ENCODE data around the gene DTX3L. TPM values are rescaled to one million over a fixed set of nuclear protein-coding genes. Genes with fewer than 3 reads are reported as not detected.
A peak's percentile ranks its signal among the peaks of the same experiment; 100 is the strongest.

Gene DTX3L
- total and polyA plus RNA-seq, 10 of the 15 experiments (the other 5 are each of a cell fraction or from before 2014, with no cell fraction given): 9.9 to 41.4 (median 21.7) TPM

GRCh38 chr3:122560680-122561079 lies 3.5 kb upstream of the DTX3L start (continued):
- TF ChIP-seq, protein P1, sequence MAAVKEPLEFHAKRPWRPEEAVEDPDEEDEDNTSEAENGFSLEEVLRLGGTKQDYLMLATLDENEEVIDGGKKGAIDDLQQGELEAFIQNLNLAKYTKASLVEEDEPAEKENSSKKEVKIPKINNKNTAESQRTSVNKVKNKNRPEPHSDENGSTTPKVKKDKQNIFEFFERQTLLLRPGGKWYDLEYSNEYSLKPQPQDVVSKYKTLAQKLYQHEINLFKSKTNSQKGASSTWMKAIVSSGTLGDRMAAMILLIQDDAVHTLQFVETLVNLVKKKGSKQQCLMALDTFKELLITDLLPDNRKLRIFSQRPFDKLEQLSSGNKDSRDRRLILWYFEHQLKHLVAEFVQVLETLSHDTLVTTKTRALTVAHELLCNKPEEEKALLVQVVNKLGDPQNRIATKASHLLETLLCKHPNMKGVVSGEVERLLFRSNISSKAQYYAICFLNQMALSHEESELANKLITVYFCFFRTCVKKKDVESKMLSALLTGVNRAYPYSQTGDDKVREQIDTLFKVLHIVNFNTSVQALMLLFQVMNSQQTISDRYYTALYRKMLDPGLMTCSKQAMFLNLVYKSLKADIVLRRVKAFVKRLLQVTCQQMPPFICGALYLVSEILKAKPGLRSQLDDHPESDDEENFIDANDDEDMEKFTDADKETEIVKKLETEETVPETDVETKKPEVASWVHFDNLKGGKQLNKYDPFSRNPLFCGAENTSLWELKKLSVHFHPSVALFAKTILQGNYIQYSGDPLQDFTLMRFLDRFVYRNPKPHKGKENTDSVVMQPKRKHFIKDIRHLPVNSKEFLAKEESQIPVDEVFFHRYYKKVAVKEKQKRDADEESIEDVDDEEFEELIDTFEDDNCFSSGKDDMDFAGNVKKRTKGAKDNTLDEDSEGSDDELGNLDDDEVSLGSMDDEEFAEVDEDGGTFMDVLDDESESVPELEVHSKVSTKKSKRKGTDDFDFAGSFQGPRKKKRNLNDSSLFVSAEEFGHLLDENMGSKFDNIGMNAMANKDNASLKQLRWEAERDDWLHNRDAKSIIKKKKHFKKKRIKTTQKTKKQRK (IDR thresholded peaks at IDR 0.05; ENCODE audit: low read depth, low read length): no peak
- TF ChIP-seq FOS (IDR thresholded peaks at IDR 0.05; ENCODE audit: borderline replicate concordance, extremely low read depth, insufficient read length) (no peak), STAT1 (conservative IDR thresholded peaks at IDR 0.05) (no peak), MEF2B (IDR thresholded peaks at IDR 0.05; ENCODE audit: partially characterized antibody, poor library complexity, severe bottlenecking) (no peak), ZNF24 (IDR thresholded peaks at IDR 0.05) (no peak), NRF1 (conservative IDR thresholded peaks at IDR 0.05; ENCODE audit: low read depth, low read length) (no peak), POLR2A (IDR thresholded peaks at IDR 0.05; ENCODE audit: low read depth, low read length) (no peak), ASH2L (IDR thresholded peaks at IDR 0.05; ENCODE audit: borderline replicate concordance, low read depth) (no peak), USF2 (IDR thresholded peaks at IDR 0.05; ENCODE audit: borderline replicate concordance, low read depth, low read length) (no peak), TCF7 (IDR thresholded peaks at IDR 0.05; ENCODE audit: borderline replicate concordance) (no peak), NR2F1 (conservative IDR thresholded peaks at IDR 0.05) (no peak), CBX3 (IDR thresholded peaks at IDR 0.05; ENCODE audit: borderline replicate concordance, low read depth) (no peak), IKZF2 (IDR thresholded peaks at IDR 0.05) (peak in 1 of 2 experiments; percentile 35; a peak in 1 of 4 replicates), MTA3 (IDR thresholded peaks at IDR 0.05; ENCODE audit: borderline replicate concordance, low read length) (no peak), TARDBP (IDR thresholded peaks at IDR 0.05; ENCODE audit: borderline replicate concordance) (no peak), NR2C2 (IDR thresholded peaks at IDR 0.05; ENCODE audit: borderline replicate concordance, control insufficient read depth, insufficient read length, low read depth) (no peak), PAX5 (IDR thresholded peaks at IDR 0.05; ENCODE audit: borderline replicate concordance, low read depth, low read length) (no peak), SREBF1 (IDR thresholded peaks at IDR 0.05; ENCODE audit: low read length) (no peak)
- TF ChIP-seq, protein P2, sequence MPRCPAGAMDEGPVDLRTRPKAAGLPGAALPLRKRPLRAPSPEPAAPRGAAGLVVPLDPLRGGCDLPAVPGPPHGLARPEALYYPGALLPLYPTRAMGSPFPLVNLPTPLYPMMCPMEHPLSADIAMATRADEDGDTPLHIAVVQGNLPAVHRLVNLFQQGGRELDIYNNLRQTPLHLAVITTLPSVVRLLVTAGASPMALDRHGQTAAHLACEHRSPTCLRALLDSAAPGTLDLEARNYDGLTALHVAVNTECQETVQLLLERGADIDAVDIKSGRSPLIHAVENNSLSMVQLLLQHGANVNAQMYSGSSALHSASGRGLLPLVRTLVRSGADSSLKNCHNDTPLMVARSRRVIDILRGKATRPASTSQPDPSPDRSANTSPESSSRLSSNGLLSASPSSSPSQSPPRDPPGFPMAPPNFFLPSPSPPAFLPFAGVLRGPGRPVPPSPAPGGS (IDR thresholded peaks at IDR 0.05; ENCODE audit: borderline replicate concordance, insufficient read depth, low read depth, low read length, poor library complexity, severe bottlenecking): no peak
- TF ChIP-seq, protein P3, sequence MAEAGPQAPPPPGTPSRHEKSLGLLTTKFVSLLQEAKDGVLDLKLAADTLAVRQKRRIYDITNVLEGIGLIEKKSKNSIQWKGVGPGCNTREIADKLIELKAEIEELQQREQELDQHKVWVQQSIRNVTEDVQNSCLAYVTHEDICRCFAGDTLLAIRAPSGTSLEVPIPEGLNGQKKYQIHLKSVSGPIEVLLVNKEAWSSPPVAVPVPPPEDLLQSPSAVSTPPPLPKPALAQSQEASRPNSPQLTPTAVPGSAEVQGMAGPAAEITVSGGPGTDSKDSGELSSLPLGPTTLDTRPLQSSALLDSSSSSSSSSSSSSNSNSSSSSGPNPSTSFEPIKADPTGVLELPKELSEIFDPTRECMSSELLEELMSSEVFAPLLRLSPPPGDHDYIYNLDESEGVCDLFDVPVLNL (IDR thresholded peaks at IDR 0.05; ENCODE audit: low read depth, low read length): no peak
- TF ChIP-seq, protein P4, sequence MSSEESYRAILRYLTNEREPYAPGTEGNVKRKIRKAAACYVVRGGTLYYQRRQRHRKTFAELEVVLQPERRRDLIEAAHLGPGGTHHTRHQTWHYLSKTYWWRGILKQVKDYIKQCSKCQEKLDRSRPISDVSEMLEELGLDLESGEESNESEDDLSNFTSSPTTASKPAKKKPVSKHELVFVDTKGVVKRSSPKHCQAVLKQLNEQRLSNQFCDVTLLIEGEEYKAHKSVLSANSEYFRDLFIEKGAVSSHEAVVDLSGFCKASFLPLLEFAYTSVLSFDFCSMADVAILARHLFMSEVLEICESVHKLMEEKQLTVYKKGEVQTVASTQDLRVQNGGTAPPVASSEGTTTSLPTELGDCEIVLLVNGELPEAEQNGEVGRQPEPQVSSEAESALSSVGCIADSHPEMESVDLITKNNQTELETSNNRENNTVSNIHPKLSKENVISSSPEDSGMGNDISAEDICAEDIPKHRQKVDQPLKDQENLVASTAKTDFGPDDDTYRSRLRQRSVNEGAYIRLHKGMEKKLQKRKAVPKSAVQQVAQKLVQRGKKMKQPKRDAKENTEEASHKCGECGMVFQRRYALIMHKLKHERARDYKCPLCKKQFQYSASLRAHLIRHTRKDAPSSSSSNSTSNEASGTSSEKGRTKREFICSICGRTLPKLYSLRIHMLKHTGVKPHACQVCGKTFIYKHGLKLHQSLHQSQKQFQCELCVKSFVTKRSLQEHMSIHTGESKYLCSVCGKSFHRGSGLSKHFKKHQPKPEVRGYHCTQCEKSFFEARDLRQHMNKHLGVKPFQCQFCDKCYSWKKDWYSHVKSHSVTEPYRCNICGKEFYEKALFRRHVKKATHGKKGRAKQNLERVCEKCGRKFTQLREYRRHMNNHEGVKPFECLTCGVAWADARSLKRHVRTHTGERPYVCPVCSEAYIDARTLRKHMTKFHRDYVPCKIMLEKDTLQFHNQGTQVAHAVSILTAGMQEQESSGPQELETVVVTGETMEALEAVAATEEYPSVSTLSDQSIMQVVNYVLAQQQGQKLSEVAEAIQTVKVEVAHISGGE (CRISPR knock-in tag; IDR thresholded peaks at IDR 0.05): no peak
